SIG-M5 treated with dmso at 0.1 percent for 504 hours (cell line): Measurements from ENCODE around the gene TRIAP1.
A peak's percentile ranks its signal among the peaks of the same experiment; 100 is the strongest.
"Not testable (repeated sequence)": the region's sequence is repeated elsewhere in the genome, so short reads cannot be mapped to it uniquely, and the experiment has no call there.

Experiments used
- DNase-seq: peaks from one replicate; lab custom pipeline; 2025; ENCODE audit not compliant: unreplicated experiment; lab: John Stamatoyannopoulos, UW

TRIAP1 gene

GRCh38 chr12:120468821-120469449, 22.8 kb upstream of the TRIAP1 start:
- DNase-seq: peak; percentile 51

GRCh38 chr12:120468325-120468820, 22.2 kb upstream of the TRIAP1 start:
- peak; percentile 81 for DNase-seq

GRCh38 chr12:120467439-120467838, 21.3 kb upstream of the TRIAP1 start:
- no peak for DNase-seq

- DNase-seq: peak; percentile 66
These were observed 20.6 kb upstream of the TRIAP1 start for GRCh38 chr12:120466560-120467315.

GRCh38 chr12:120465756-120466155, 19.6 kb upstream of the TRIAP1 start:
- no peak for DNase-seq

GRCh38 chr12:120463712-120464111, 17.5 kb upstream of the TRIAP1 start:
- DNase-seq: no peak

- DNase-seq: no peak
These were observed 16.0 kb upstream of the TRIAP1 start for GRCh38 chr12:120462099-120462640.

- DNase-seq: no peak
These were observed 14.0 kb upstream of the TRIAP1 start for GRCh38 chr12:120460157-120460556.

- DNase-seq: peak; percentile 31
These were observed 10.9 kb upstream of the TRIAP1 start for GRCh38 chr12:120457133-120457532.

- DNase-seq: no peak
These were observed 9.1 kb upstream of the TRIAP1 start for GRCh38 chr12:120455302-120455701.

GRCh38 chr12:120453977-120454376, 7.8 kb upstream of the TRIAP1 start:
- DNase-seq: peak; percentile 71

- no peak for DNase-seq
These were observed 7.0 kb upstream of the TRIAP1 start for GRCh38 chr12:120453060-120453750.

GRCh38 chr12:120452524-120452923, 6.3 kb upstream of the TRIAP1 start:
- not testable (repeated sequence) for DNase-seq

GRCh38 chr12:120447992-120448391, 1.8 kb upstream of the TRIAP1 start:
- no peak for DNase-seq

GRCh38 chr12:120446844-120447178, 627 bp upstream of the TRIAP1 start:
- DNase-seq: peak; percentile 15

GRCh38 chr12:120444676-120445075, 1.5 kb downstream of the TRIAP1 start:
- peak; percentile 21 for DNase-seq

- DNase-seq: peak; percentile 83
These were observed 6.4 kb downstream of the TRIAP1 start for GRCh38 chr12:120439646-120440247.

GRCh38 chr12:120438495-120439198, 7.5 kb downstream of the TRIAP1 start:
- DNase-seq: no peak

- DNase-seq: peak; percentile 100
These were observed 8.3 kb downstream of the TRIAP1 start, which contains the start of gene COX6A1 for GRCh38 chr12:120437735-120438494. COX6A1 (plus strand) TSS chr12:120438113; CDS start chr12:120438127, 14 bp downstream.
